Mucosa of descending colon (tissue), 3 donors: ENCODE results near the gene MICALL2. TPM values are rescaled to one million over a fixed set of nuclear protein-coding genes. Genes with fewer than 3 reads are reported as not detected.
"Not testable (repeated sequence)": the region's sequence is repeated elsewhere in the genome, so short reads cannot be mapped to it uniquely, and the experiment has no call there.

Experiments
- ATAC-seq: fragments of 200-7000 bp; cut with Tn5 transposase; one replicate; pipeline ENCODE4 v1.9.1; 2020; ENCODE audit warnings: mild to moderate bottlenecking, moderate library complexity
- DNase-seq, 3 donors: peaks; one replicate each; pipeline ENCODE4 v3.0.0-alpha.2; 2020
- H3K36me3 ChIP-seq: fragments of 200-600 bp; one replicate; pipeline ENCODE4 v1.8.0; 2021; ENCODE audit warnings: low read depth, mild to moderate bottlenecking
- H3K4me1 ChIP-seq: fragments of 200-600 bp; one replicate; pipeline ENCODE4 v1.8.0; 2021; ENCODE audit warnings: low read depth, mild to moderate bottlenecking
- H3K4me3 ChIP-seq: fragments of 200-600 bp; one replicate; pipeline ENCODE4 v1.8.0; 2021; ENCODE audit warnings: mild to moderate bottlenecking
- H3K9me3 ChIP-seq: fragments of 200-600 bp; one replicate; pipeline ENCODE4 v1.8.0; 2021; ENCODE audit warnings: mild to moderate bottlenecking
- intact Hi-C, 2 donors: fragments of 100-400 bp; cut with DNase I in 1 of 2; cut with micrococcal nuclease in 1 of 2; formaldehyde crosslinking; loops; one replicate each; pipeline versions ENCODE4 v1.11.0 to v1.11.1; 2022; cut with DNase I, micrococcal nuclease
- total RNA-seq, 3 donors: library from RNA; stranded (reverse); fragmentation: NEBNext Ultra II Directional in 2 of 3; extraction: Animal tissue kit (Norgen Biotek cat#: 25700) in 2 of 3; gene quantifications; one replicate each; pipeline versions ENCODE4 v1.2.1 to v1.2.4, GENCODE V29; 2021 to 2023
- TF ChIP-seq, protein P1 (sequence below): fragments of 200-600 bp; IDR thresholded peaks from one replicate; pipeline ENCODE4 v1.8.0; 2022; ENCODE audit warnings: antibody characterized with exemption, mild to moderate bottlenecking
- donor health status: DM: no; HTN: no; CAD: no; lungs with moderate emphysema.
- donor health status: DM: no; HTN: no; CAD: no.
- donor health status: DM: no; HTN: yes; CAD: no.

MICALL2 gene
- total RNA-seq, 3 donors from 2014 or later: 59.9 to 96.2 (median 94.5) TPM

DNA sequence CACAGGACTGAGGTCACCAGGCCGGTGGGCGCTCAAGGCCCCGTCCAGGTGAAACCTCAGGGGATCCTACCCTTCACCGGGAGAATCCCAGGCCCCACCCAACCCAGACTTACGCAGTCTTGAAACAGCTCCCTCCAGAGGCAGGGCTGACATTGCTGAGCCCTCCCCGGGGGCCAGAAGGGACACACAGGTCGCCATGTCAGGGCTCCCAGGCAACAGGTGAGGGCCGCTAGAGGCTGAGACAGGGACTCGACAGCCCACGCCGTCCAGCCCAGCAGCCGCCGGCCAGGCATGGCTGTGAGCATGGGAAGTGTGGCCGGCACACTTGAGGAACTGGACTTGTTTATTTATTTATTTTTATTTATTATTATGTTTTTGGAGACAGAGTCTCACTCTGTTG, 10.3 kb downstream of the MICALL2 start:
- TF ChIP-seq, protein P1, sequence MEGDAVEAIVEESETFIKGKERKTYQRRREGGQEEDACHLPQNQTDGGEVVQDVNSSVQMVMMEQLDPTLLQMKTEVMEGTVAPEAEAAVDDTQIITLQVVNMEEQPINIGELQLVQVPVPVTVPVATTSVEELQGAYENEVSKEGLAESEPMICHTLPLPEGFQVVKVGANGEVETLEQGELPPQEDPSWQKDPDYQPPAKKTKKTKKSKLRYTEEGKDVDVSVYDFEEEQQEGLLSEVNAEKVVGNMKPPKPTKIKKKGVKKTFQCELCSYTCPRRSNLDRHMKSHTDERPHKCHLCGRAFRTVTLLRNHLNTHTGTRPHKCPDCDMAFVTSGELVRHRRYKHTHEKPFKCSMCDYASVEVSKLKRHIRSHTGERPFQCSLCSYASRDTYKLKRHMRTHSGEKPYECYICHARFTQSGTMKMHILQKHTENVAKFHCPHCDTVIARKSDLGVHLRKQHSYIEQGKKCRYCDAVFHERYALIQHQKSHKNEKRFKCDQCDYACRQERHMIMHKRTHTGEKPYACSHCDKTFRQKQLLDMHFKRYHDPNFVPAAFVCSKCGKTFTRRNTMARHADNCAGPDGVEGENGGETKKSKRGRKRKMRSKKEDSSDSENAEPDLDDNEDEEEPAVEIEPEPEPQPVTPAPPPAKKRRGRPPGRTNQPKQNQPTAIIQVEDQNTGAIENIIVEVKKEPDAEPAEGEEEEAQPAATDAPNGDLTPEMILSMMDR: no peak
- Histone ChIP-seq H3K9me3 (no peaks in the 10 kb centered on the region), H3K4me3 (no peak overlapping the region), H3K36me3 (no peaks in the 10 kb centered on the region), H3K4me1 (peaks cover 5% of the 10 kb centered on the region)
- DNase-seq (no peak), ATAC-seq (no peak)
- intact Hi-C loops: no loop called here

DNA sequence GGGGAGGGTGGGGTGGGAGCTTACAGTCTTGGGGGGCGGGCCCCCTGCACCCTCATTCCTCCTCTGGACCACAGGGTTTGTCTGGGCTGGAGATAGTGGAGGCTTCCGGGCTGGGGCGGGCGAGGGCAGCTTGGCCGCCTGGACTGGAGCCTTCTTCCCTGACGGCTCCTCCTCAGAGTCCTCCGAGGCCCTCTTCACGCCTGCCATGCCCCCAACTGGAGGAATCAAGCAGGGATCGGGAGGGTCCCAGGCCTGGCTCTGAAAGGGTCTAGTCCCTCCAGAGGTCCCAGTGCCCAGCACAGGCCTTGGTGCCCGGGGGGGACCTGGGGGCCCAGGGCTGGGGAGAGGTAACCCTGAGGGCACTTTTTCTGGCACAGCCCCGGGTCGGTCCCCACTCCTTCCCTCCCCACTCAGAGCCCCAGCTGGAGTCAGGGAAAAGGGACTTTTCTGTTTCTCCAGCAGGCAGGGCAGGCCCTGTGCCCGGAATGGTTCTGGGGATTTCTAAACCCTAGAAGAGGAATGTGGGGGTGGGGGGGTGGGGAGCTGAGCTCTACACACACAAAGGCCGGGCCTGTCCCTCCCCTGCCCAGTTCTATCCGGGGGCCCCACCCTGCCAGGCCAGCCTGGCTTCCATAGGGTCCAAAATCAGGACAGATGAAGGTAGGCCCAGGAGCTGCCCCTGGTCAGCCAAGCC, 11.6 kb downstream of the MICALL2 start:
- Histone ChIP-seq H3K9me3 (no peaks in the 10 kb centered on the region), H3K4me3 (no peak overlapping the region), H3K4me1 (peaks cover 5% of the 10 kb centered on the region), H3K36me3 (no peaks in the 10 kb centered on the region)
- ATAC-seq: peak; percentile 23
- TF ChIP-seq, protein P1: no peak
- intact Hi-C loops: no loop called here
- no peak for DNase-seq

DNA sequence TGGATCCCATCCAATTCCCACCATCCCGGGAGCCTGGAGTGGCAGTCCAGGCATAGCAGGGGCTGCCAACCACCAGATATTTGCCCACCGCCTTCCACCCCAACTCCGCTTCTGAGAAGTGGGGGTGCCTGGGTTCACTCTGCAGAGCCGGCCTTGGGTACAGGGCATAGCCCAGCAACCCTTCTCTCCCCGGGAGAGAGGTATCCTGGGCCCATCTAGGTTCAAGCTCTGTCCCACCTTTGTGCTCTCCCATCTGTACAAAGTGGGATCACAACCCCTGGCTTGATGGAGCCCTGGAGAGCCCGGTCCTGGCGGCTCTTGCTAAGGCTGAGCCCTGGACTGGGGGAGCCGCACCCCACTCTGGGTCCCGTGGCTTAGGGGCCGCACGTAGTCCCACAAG, 12.2 kb downstream of the MICALL2 start:
- no peaks in the 10 kb centered on the region for H3K9me3 ChIP-seq
- peaks cover 3% of the 10 kb centered on the region for H3K4me1 ChIP-seq
- no peaks in the 10 kb centered on the region for H3K36me3 ChIP-seq
- ATAC-seq (no peak), DNase-seq (no peak)
- TF ChIP-seq, protein P1: no peak
- no peak overlapping the region for H3K4me3 ChIP-seq
- intact Hi-C loops: no loop called here

DNA sequence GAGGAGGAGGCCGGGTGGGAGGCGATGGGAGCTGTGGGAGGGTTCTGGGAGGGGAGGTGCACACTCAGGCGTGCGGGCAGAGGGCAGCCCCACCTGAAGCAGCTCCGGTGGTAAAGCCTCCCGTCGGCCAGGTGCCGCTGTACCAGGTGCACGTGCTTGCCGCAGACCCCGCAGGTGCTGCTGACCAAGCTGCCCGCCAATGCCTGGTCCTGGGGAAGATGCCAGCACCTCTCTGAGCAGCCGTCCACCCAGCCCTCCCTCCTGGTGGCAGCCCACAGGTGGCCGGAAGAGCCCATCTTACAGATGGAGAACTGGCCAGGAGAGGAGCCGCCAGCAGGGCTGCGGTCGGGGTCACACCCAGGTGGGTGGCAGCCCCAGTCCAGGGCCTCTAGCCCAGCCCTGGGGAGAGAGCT, 12.6 kb downstream of the MICALL2 start:
- H3K9me3 ChIP-seq: no peaks in the 10 kb centered on the region
- H3K36me3 ChIP-seq: no peaks in the 10 kb centered on the region
- TF ChIP-seq, protein P1: no peak
- peaks cover 3% of the 10 kb centered on the region for H3K4me1 ChIP-seq
- intact Hi-C loops: no loop called here
- H3K4me3 ChIP-seq: no peak overlapping the region
- DNase-seq: no peak
- ATAC-seq: peak; percentile 27

DNA sequence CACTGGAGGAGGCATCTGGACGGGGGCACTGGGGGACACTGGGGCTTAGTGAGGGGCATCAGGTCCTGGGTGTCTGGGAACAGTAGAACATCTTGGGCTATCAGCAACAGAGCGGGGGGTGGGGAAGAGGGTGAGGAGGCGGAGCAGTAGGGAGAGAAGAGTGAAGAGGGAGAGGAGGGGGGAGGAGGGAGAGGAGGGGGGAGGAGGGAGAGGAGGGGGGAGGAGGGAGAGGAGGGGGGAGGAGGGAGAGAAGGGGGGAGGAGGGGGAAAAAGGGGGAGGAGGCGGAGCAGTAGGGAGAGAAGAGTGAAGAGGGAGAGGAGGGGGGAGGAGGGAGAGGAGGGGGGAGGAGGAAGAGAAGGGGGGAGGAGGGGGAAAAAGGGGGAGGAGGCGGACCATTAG, 13.2 kb downstream of the MICALL2 start:
- intact Hi-C loops, ATAC-seq, H3K36me3 ChIP-seq, H3K4me1 ChIP-seq, H3K4me3 ChIP-seq, DNase-seq, H3K9me3 ChIP-seq: not testable (repeated sequence)

DNA sequence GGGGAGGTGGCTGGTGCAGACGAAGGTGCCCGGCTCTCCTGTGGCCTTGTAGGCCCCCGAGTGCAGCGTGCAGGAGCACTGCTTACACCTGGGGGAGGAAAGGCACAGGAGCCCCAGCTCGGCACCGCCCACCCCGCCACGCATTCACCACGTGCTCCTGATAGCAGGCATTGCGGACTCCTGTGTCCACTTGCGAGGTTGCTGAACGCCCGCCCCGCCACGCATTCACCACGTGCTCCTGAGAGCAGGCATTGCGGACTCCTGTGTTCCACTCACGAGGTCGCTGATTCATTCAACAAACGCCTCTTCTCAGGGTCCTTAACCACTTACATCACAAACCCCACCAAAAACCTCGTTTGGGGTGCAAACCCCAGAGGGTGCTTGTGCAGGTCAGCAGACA, 13.9 kb downstream of the MICALL2 start:
- intact Hi-C loops: no loop called here
- Histone ChIP-seq H3K9me3 (no peaks in the 10 kb centered on the region), H3K4me3 (no peak overlapping the region), H3K4me1 (no peaks in the 10 kb centered on the region), H3K36me3 (no peaks in the 10 kb centered on the region)
- TF ChIP-seq, protein P1: no peak
- ATAC-seq (no peak), DNase-seq (no peak)
